ENCODE results near the gene FLOT1. TPM values are rescaled to one million over a fixed set of nuclear protein-coding genes. Genes with fewer than 3 reads are reported as not detected.

The FLOT1 gene
- total RNA-seq, 1 experiment from 2014 or later, result 176 TPM

GRCh38 chr6:30689985-30690384 is 52.5 kb downstream of the FLOT1 start:
- Histone ChIP-seq H3K9me3 (ENCODE audit: control insufficient read depth, insufficient read depth, low read depth, low read length) (no peaks in the 10 kb centered on the region), H3K4me1 (ENCODE audit: control insufficient read depth, insufficient read depth, low read length) (peaks cover 38% of the 10 kb centered on the region), H3K36me3 (ENCODE audit: control insufficient read depth, insufficient read depth, low read length) (no peaks in the 10 kb centered on the region), H3K4me3 (ENCODE audit: low read depth in 2 of 2, low read length in 2 of 2) (peak overlapping the region; percentile 56 to 86), H3K27ac (ENCODE audit: low read length) (peak overlapping the region; percentile 87), H3K27me3 (ENCODE audit: control insufficient read depth, insufficient read depth, low read length) (no peaks in the 10 kb centered on the region)
- DNase-seq (ENCODE audit: low read depth, low spot score) (no peak), ATAC-seq (no peak)
- BruUV-seq (replicated peaks), result no TSS peak
- in situ Hi-C loops (cut with HindIII; ENCODE audit: low pct_unique_long_range_greater_than_20kb, low sequenced_read_pairs) (no loop called here), intact Hi-C loops (cut with micrococcal nuclease; ENCODE audit: unreplicated experiment) (no loop called here)
- TF ChIP-seq TCF7L2 (IDR thresholded peaks at IDR 0.05; ENCODE audit: low read depth, low read length) (no peak), SIN3A (IDR thresholded peaks at IDR 0.05; ENCODE audit: borderline replicate concordance, insufficient read depth, low read depth, low read length) (no peak), POLR2AphosphoS5 (IDR thresholded peaks at IDR 0.05; ENCODE audit: low read depth, low read length) (no peak), REST (IDR thresholded peaks at IDR 0.05; ENCODE audit: insufficient read depth in 1 of 2, low read depth in 2 of 2, low read length in 1 of 2) (no peak), CTCF (IDR thresholded peaks at IDR 0.05) (no peak)
- ChIA-PET CTCF (interaction anchor here (0.7 kb wide), 1 partner anchor 112 kb away, joined by 3 read pairs; no protein-coding TSS in a partner anchor), POLR2A (no interaction called here)

GRCh38 chr6:30689022-30689865 is 53.2 kb downstream of the FLOT1 start:
- Histone ChIP-seq H3K4me3 (ENCODE audit: low read depth in 2 of 2, low read length in 2 of 2) (no peak overlapping the region), H3K9me3 (ENCODE audit: control insufficient read depth, insufficient read depth, low read depth, low read length) (no peaks in the 10 kb centered on the region), H3K4me1 (ENCODE audit: control insufficient read depth, insufficient read depth, low read length) (peaks cover 39% of the 10 kb centered on the region), H3K36me3 (ENCODE audit: control insufficient read depth, insufficient read depth, low read length) (no peaks in the 10 kb centered on the region), H3K27ac (ENCODE audit: low read length) (peak overlapping the region; percentile 52), H3K27me3 (ENCODE audit: control insufficient read depth, insufficient read depth, low read length) (no peaks in the 10 kb centered on the region)
- no peak for ATAC-seq
- intact Hi-C loops (cut with micrococcal nuclease; ENCODE audit: unreplicated experiment) (no loop called here), in situ Hi-C loops (cut with HindIII; ENCODE audit: low pct_unique_long_range_greater_than_20kb, low sequenced_read_pairs) (no loop called here)
- no TSS peak for BruUV-seq (replicated peaks)
- no peak for DNase-seq (ENCODE audit: low read depth, low spot score)
- POLR2A ChIA-PET, result interaction anchor here (0.6 kb wide), 1 partner anchor 31 kb away, joined by 3 read pairs; the partner anchor contains the start of gene TUBB
- CTCF ChIA-PET, result interaction anchor here (0.7 to 2.5 kb wide), 2 partner anchors 10 to 111 kb away, joined by 3 to 11 read pairs; no protein-coding TSS in a partner anchor
- TF ChIP-seq TCF7L2 (IDR thresholded peaks at IDR 0.05; ENCODE audit: low read depth, low read length) (no peak), CTCF (IDR thresholded peaks at IDR 0.05) (no peak)

All from Panc1 (cell line).